Mesendoderm (in vitro differentiated cells): ENCODE data around the gene MUCL1.

ENCODE experiments used
- DNase-seq: peaks from one replicate; pipeline ENCODE4 v3.0.0; 2013
- H2AK5ac ChIP-seq: 2 replicates; pipeline ENCODE4 v1.6.1; 2013; ENCODE audit warnings: low read length, inconsistent platforms
- H2BK120ac ChIP-seq: 2 replicates; pipeline ENCODE4 v1.6.1; 2013; ENCODE audit warnings: low read depth, mild to moderate bottlenecking, low read length, moderate library complexity, mixed read lengths
- H2BK15ac ChIP-seq: replicated peaks from 2 replicates; pipeline ENCODE4 v1.6.1; 2013; ENCODE audit warnings: low read depth, mild to moderate bottlenecking, moderate library complexity
- H2BK5ac ChIP-seq: 2 replicates; pipeline ENCODE4 v1.6.1; 2013; ENCODE audit warnings: low read length, inconsistent platforms
- H3K18ac ChIP-seq: 2 replicates; pipeline ENCODE4 v1.6.1; 2013; ENCODE audit warnings: mild to moderate bottlenecking, low read length, mixed read lengths
- H3K23ac ChIP-seq: one replicate; pipeline ENCODE4 v1.6.1; 2013; ENCODE audit warnings: low read length
- H3K27ac ChIP-seq: 2 replicates; pipeline ENCODE4 v1.5.1; 2013; ENCODE audit warnings: low read depth, mild to moderate bottlenecking, inconsistent platforms, low read length, moderate library complexity
- H3K27me3 ChIP-seq: 2 replicates; pipeline ENCODE4 v1.6.1; 2013; ENCODE audit warnings: low read length, control low read depth, mild to moderate bottlenecking, inconsistent platforms; ENCODE audit not compliant: insufficient read depth, poor library complexity
- H3K36me3 ChIP-seq: 2 replicates; pipeline ENCODE4 v1.6.1; 2013; ENCODE audit warnings: low read length, inconsistent platforms; ENCODE audit not compliant: control insufficient read depth, insufficient read depth
- H3K4ac ChIP-seq: one replicate; pipeline ENCODE4 v1.6.1; 2013; ENCODE audit warnings: low read depth, mild to moderate bottlenecking, low read length, moderate library complexity
- H3K4me1 ChIP-seq: 2 replicates; pipeline ENCODE4 v1.6.1; 2013; ENCODE audit warnings: low read depth, low read length, inconsistent platforms; ENCODE audit not compliant: control insufficient read depth
- H3K4me2 ChIP-seq: 2 replicates; pipeline ENCODE4 v1.6.1; 2013; ENCODE audit warnings: low read length
- H3K4me3 ChIP-seq: 2 replicates; pipeline ENCODE4 v1.5.1; 2013; ENCODE audit warnings: mild to moderate bottlenecking, low read length
- H3K56ac ChIP-seq: one replicate; pipeline ENCODE4 v1.6.1; 2013; ENCODE audit warnings: low read length
- H3K79me1 ChIP-seq: 2 replicates; pipeline ENCODE4 v1.6.1; 2013; ENCODE audit warnings: low read length, inconsistent platforms
- H3K79me2 ChIP-seq: 2 replicates; pipeline ENCODE4 v1.6.1; 2013; ENCODE audit warnings: mild to moderate bottlenecking, low read length; ENCODE audit not compliant: control insufficient read depth, insufficient read depth
- H3K9ac ChIP-seq: 2 replicates; pipeline ENCODE4 v1.6.1; 2013; ENCODE audit warnings: low read length, inconsistent platforms
- H4K5ac ChIP-seq: one replicate; pipeline ENCODE4 v1.6.1; 2013; ENCODE audit warnings: low read length
- H4K8ac ChIP-seq: one replicate; pipeline ENCODE4 v1.6.1; 2013; ENCODE audit warnings: low read depth, mild to moderate bottlenecking, control low read depth, low read length, moderate library complexity
- WGBS: extraction: QIAGEN DNeasy Blood & Tissue Kit; methylation state at CpG from one replicate; pipeline ENCODE4 v1.1.7; 2013; ENCODE audit warnings: low lambda C conversion rate, missing lambda C conversion rate; ENCODE audit not compliant: insufficient coverage; ENCODE audit errors: extremely low coverage; 5-methylcytosine and 5-hydroxymethylcytosine counted together

The MUCL1 gene

GRCh38 chr12:54865683-54866324 is 11.5 kb downstream of the MUCL1 start:
- no peak overlapping the region for H3K9ac ChIP-seq
- no peak overlapping the region for H2BK15ac ChIP-seq
- H2BK5ac ChIP-seq, result no peak overlapping the region
- no peak for DNase-seq
- no peak overlapping the region for H4K5ac ChIP-seq
- H3K79me2 ChIP-seq, result no peaks in the 10 kb centered on the region
- H3K23ac ChIP-seq, result no peak overlapping the region
- no peak overlapping the region for H4K8ac ChIP-seq
- H3K4me3 ChIP-seq, result no peak overlapping the region
- no peak overlapping the region for H2BK120ac ChIP-seq
- no peak overlapping the region for H3K4ac ChIP-seq
- WGBS, result no CpG with 5 or more reads among the region's 4 CpGs
- H3K36me3 ChIP-seq, result no peaks in the 10 kb centered on the region
- no peak overlapping the region for H2AK5ac ChIP-seq
- H3K4me2 ChIP-seq, result no peak overlapping the region
- no peak overlapping the region for H3K27ac ChIP-seq
- no peak overlapping the region for H3K56ac ChIP-seq
- no peaks in the 10 kb centered on the region for H3K79me1 ChIP-seq
- no peak overlapping the region for H3K18ac ChIP-seq
- no peaks in the 10 kb centered on the region for H3K4me1 ChIP-seq
- H3K27me3 ChIP-seq, result no peaks in the 10 kb centered on the region

- DNase-seq, result no peak
- no peaks in the 10 kb centered on the region for H3K36me3 ChIP-seq
- no peak overlapping the region for H3K18ac ChIP-seq
- H3K79me1 ChIP-seq, result no peaks in the 10 kb centered on the region
- no peak overlapping the region for H3K23ac ChIP-seq
- H2BK120ac ChIP-seq, result no peak overlapping the region
- H4K5ac ChIP-seq, result no peak overlapping the region
- H2BK15ac ChIP-seq, result no peak overlapping the region
- no peaks in the 10 kb centered on the region for H3K4me1 ChIP-seq
- no peak overlapping the region for H3K27ac ChIP-seq
- H3K79me2 ChIP-seq, result no peaks in the 10 kb centered on the region
- no CpG with 5 or more reads among the region's 2 CpGs for WGBS
- no peak overlapping the region for H2BK5ac ChIP-seq
- no peak overlapping the region for H3K9ac ChIP-seq
- H3K4me3 ChIP-seq, result no peak overlapping the region
- no peak overlapping the region for H4K8ac ChIP-seq
- no peaks in the 10 kb centered on the region for H3K27me3 ChIP-seq
- no peak overlapping the region for H3K4me2 ChIP-seq
- no peak overlapping the region for H3K56ac ChIP-seq
- no peak overlapping the region for H3K4ac ChIP-seq
- H2AK5ac ChIP-seq, result no peak overlapping the region
These were observed 14.4 kb downstream of the MUCL1 start for GRCh38 chr12:54868690-54869089.

- Histone ChIP-seq H3K56ac (no peak overlapping the region), H2BK120ac (no peak overlapping the region), H3K18ac (no peak overlapping the region), H3K27me3 (no peaks in the 10 kb centered on the region), H3K4me1 (no peaks in the 10 kb centered on the region), H3K4ac (no peak overlapping the region), H3K4me3 (no peak overlapping the region), H3K9ac (no peak overlapping the region), H3K27ac (no peak overlapping the region), H3K79me1 (no peaks in the 10 kb centered on the region), H3K4me2 (no peak overlapping the region), H3K36me3 (no peaks in the 10 kb centered on the region), H4K5ac (no peak overlapping the region), H3K79me2 (no peaks in the 10 kb centered on the region), H2BK15ac (peak overlapping the region; percentile 27), H2AK5ac (no peak overlapping the region), H3K23ac (no peak overlapping the region), H4K8ac (no peak overlapping the region), H2BK5ac (no peak overlapping the region)
- no peak for DNase-seq
- no CpG with 5 or more reads among the region's 1 CpG for WGBS
These were observed 15.7 kb downstream of the MUCL1 start for GRCh38 chr12:54870048-54870447.

- no peaks in the 10 kb centered on the region for H3K36me3 ChIP-seq
- no peak overlapping the region for H2AK5ac ChIP-seq
- no peak overlapping the region for H3K4me2 ChIP-seq
- no peak overlapping the region for H3K9ac ChIP-seq
- no peak overlapping the region for H2BK120ac ChIP-seq
- H4K8ac ChIP-seq, result no peak overlapping the region
- no peaks in the 10 kb centered on the region for H3K4me1 ChIP-seq
- no peak overlapping the region for H3K56ac ChIP-seq
- no CpG with 5 or more reads among the region's 5 CpGs for WGBS
- H3K4ac ChIP-seq, result no peak overlapping the region
- H3K18ac ChIP-seq, result no peak overlapping the region
- H4K5ac ChIP-seq, result no peak overlapping the region
- no peaks in the 10 kb centered on the region for H3K79me2 ChIP-seq
- H2BK5ac ChIP-seq, result no peak overlapping the region
- no peak overlapping the region for H3K27ac ChIP-seq
- H3K4me3 ChIP-seq, result no peak overlapping the region
- H3K23ac ChIP-seq, result no peak overlapping the region
- H3K79me1 ChIP-seq, result no peaks in the 10 kb centered on the region
- no peak overlapping the region for H2BK15ac ChIP-seq
- no peak for DNase-seq
- no peaks in the 10 kb centered on the region for H3K27me3 ChIP-seq
These were observed 16.3 kb downstream of the MUCL1 start for GRCh38 chr12:54870617-54871016.

- Histone ChIP-seq H3K27me3 (no peaks in the 10 kb centered on the region), H2BK120ac (no peak overlapping the region), H2AK5ac (no peak overlapping the region), H4K8ac (no peak overlapping the region), H3K27ac (no peak overlapping the region), H3K23ac (no peak overlapping the region), H2BK5ac (no peak overlapping the region), H3K4me2 (no peak overlapping the region), H3K9ac (no peak overlapping the region), H3K79me1 (no peaks in the 10 kb centered on the region), H3K79me2 (no peaks in the 10 kb centered on the region), H3K18ac (no peak overlapping the region), H3K4ac (no peak overlapping the region), H4K5ac (no peak overlapping the region), H3K4me3 (no peak overlapping the region), H2BK15ac (no peak overlapping the region), H3K36me3 (no peaks in the 10 kb centered on the region), H3K56ac (no peak overlapping the region), H3K4me1 (no peaks in the 10 kb centered on the region)
- WGBS, result no CpG with 5 or more reads among the region's 3 CpGs
- DNase-seq, result peak; percentile 27
These were observed 24.8 kb downstream of the MUCL1 start for GRCh38 chr12:54879150-54879549.

- no peaks in the 10 kb centered on the region for H3K27me3 ChIP-seq
- no peak overlapping the region for H3K23ac ChIP-seq
- no peak overlapping the region for H2BK15ac ChIP-seq
- no peak overlapping the region for H2AK5ac ChIP-seq
- no peak overlapping the region for H3K4me3 ChIP-seq
- H3K4me1 ChIP-seq, result no peaks in the 10 kb centered on the region
- no peak overlapping the region for H3K4ac ChIP-seq
- no peak for DNase-seq
- no peak overlapping the region for H4K5ac ChIP-seq
- no peaks in the 10 kb centered on the region for H3K79me2 ChIP-seq
- no peak overlapping the region for H2BK120ac ChIP-seq
- H3K18ac ChIP-seq, result no peak overlapping the region
- H3K36me3 ChIP-seq, result no peaks in the 10 kb centered on the region
- H2BK5ac ChIP-seq, result no peak overlapping the region
- no peak overlapping the region for H3K56ac ChIP-seq
- no peak overlapping the region for H4K8ac ChIP-seq
- H3K27ac ChIP-seq, result no peak overlapping the region
- no peak overlapping the region for H3K9ac ChIP-seq
- no peaks in the 10 kb centered on the region for H3K79me1 ChIP-seq
- H3K4me2 ChIP-seq, result no peak overlapping the region
These were observed 25.3 kb downstream of the MUCL1 start for GRCh38 chr12:54879579-54879978.
